ENCODE results near the gene HOXA2.
A peak's percentile ranks its signal among the peaks of the same experiment; 100 is the strongest.

The HOXA2 gene

GRCh38 chr7:27140126-27140857, 37.8 kb upstream of the HOXA2 start:
- TF ChIP-seq CTCF (conservative IDR thresholded peaks at IDR 0.05; ENCODE audit: low read length): no peak
- H3K4me3 ChIP-seq (ENCODE audit: low read length): no peak overlapping the region
- DNase-seq (ENCODE audit: low read depth): no peak

- no peak for DNase-seq (ENCODE audit: low read depth)
- no peak for TF ChIP-seq CTCF (conservative IDR thresholded peaks at IDR 0.05; ENCODE audit: low read length)
- no peak overlapping the region for H3K4me3 ChIP-seq (ENCODE audit: low read length)
Measured at GRCh38 chr7:27139334-27140125, 37.0 kb upstream of the HOXA2 start.

- no peak for DNase-seq (ENCODE audit: low read depth)
- no peak overlapping the region for H3K4me3 ChIP-seq (ENCODE audit: low read length)
- no peak for TF ChIP-seq CTCF (conservative IDR thresholded peaks at IDR 0.05; ENCODE audit: low read length)
Measured at GRCh38 chr7:27138985-27139333, 36.5 kb upstream of the HOXA2 start.

- TF ChIP-seq CTCF (conservative IDR thresholded peaks at IDR 0.05; ENCODE audit: low read length): no peak
- DNase-seq (ENCODE audit: low read depth): no peak
- no peak overlapping the region for H3K4me3 ChIP-seq (ENCODE audit: low read length)
Measured at GRCh38 chr7:27138472-27138871, 36.0 kb upstream of the HOXA2 start.

- no peak overlapping the region for H3K4me3 ChIP-seq (ENCODE audit: low read length)
- TF ChIP-seq CTCF (conservative IDR thresholded peaks at IDR 0.05; ENCODE audit: low read length): no peak
- no peak for DNase-seq (ENCODE audit: low read depth)
Measured at GRCh38 chr7:27137640-27138315, 35.3 kb upstream of the HOXA2 start.

- DNase-seq (ENCODE audit: low read depth): peak; percentile 96
- H3K4me3 ChIP-seq (ENCODE audit: low read length): no peak overlapping the region
- no peak for TF ChIP-seq CTCF (conservative IDR thresholded peaks at IDR 0.05; ENCODE audit: low read length)
Measured at GRCh38 chr7:27134392-27134791, 31.9 kb upstream of the HOXA2 start.

All from AG10803 (cell line).